ENCODE measurements around the gene PPP1R36.
"Not testable (repeated sequence)": the region's sequence is repeated elsewhere in the genome, so short reads cannot be mapped to it uniquely, and the experiment has no call there.

PPP1R36 gene

DNA sequence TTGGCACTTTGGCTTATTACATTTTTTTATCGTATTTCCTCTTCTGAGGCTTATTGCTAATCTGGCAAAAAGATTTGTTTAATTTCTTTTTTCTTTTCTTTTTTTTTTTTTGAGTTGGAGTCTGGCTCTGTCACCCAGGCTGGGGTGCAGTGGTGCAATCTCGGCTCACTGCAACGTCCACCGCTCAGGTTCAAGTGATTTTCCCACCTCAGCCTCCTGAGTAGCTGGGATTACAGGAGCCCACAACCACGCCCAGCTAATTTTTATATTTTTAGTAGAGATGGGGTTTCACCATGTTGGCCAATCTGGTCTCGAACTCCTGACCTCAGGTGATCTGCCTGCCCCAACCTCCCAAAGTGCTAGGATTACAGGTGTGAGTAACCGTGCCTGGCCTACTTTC, 19.9 kb downstream of the PPP1R36 start:
- not testable (repeated sequence) for DNase-seq

DNA sequence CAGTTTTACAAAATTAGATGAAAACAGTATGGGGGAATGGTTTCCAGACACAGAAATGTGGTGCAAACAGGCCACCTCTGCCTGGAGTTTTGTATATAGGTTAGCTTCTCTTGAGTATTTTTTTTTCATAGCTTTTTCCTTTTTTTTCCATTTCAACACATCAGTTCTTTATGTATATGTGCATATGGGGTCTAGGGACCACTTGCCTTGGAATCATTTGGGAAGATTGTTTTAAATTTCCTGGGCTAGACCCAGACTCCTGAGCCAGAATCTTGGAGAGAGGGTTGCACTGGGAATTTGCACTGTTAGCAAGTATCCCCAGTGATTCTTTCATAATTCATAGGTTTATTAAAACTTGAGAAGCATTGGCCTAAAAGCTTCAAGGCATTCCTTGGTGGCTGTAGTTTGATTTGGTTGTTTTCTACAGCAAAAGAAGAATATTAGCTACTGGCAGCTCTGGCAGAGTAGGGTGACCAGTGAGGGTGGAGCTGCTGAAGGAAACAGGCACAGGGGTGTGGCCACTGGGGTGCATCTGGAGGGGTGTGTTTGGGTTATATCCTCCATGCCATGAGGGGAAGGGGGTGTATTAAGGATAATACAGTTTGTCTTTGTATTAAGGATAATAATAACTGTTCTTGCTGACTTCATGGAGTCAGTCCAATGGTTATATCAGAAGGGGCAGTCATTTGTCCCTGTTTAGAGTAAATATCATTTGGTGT, 22.8 kb downstream of the PPP1R36 start:
- DNase-seq = no peak

DNA sequence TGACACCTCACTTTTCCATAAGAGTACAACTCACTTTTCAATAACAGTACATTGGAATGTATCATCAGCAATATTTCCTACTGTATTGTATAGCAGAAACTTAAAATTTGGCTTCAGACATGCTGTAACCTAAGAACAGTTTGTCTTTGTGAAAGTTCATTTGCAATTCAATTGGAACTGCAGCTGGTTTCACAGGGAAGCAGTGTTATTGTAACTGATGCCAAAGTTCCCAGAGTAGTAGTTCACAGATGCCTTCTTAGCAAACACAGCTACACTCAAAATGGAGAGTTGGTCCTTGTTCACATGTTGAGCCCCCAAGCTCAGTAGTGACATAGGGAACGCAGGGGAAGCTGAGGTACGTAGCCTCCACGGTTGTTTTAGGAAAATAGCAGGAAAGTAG, 23.3 kb downstream of the PPP1R36 start:
- no peak for DNase-seq

DNA sequence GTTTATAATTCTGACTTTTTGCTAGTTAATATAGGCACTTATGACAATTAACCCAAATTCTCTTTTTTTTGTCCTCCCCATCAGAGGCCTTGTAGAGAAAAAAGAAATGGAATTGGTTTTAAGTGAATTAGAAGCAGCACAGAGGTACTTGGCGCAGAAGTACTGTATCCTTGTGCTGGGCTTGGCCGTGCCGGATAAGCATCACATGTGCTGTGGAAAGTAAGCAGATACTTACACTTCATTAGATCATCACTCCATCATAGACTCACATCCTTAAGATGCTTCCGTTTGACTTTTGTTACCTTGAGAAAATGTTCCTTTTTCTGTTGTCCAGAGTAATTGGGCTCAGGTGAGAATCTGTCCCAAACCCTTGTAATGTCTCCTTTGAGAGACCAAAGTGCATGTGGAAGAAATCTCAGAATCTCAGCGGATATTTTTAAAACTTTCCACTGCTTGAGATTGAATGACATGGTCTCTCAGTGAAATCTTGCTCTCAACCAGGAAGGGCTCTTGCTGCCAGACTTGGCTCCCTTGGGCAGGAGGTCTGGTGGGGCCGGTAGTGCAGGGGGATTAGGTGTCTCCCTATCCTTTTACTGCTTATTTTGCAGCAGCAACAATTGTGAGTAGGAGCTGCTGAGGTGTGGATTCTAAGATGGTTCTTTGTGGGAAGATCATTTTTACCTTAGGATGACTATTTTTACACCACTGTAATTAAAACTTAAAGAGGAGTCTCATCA, 24.8 kb downstream of the PPP1R36 start:
- no peak for DNase-seq

DNA sequence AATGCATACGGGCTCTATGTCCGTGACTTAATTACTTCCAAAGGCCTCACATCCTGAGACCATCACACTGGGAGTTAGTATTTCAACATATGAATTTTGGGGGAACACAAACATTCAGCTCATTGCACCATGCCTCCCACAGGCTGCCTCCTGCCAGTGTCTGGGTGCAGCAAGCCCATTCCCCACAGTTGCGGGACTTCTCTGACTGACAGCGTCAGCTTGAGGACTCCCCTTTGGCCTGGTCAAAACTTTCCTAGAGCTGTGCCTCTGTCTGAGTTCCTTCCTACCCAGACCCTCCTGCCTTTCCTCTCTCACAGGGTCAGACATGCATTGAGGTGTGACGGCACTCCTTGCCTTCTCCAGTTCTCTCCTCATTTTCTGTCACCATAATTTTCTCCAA, 27.4 kb downstream of the PPP1R36 start:
- no peak for DNase-seq

DNA sequence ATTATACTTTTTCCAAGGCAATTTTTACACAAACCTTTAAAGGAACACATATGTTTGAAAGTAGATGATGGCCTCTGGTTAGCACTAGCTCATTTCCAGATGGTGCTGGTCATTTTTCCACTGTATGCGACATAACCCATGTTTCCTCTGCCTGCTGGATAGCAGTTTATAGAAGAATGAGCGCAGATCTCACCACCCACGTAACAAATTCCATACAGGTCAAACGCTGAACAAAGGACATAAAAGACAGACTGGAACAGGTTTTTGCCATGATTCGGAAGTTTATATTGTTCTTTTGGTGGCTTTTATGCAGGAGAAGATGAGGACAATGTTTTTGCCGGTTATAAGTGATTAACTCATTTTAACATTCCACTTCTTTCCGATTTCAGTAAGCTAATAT, 30.7 kb downstream of the PPP1R36 start:
- DNase-seq = no peak

DNA sequence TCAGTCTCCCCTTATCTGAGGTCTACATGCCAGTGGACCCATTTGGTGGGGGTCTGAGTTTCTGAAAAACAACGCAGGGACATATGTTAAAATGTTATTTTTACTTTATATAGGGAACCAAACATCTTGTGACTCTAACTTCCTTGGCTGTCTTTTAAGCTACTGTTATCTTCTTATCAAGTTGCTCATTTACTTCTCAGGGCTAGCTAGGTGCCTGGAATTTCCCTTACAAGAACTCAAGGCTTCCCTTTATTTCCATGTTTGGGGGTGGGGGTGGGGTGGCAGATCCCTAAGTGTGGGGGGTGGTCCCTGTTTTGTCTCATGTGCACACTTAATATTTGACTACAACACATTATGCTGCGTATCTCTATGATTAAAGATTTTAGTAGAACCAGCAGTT, 31.6 kb downstream of the PPP1R36 start:
- no peak for DNase-seq

DNA sequence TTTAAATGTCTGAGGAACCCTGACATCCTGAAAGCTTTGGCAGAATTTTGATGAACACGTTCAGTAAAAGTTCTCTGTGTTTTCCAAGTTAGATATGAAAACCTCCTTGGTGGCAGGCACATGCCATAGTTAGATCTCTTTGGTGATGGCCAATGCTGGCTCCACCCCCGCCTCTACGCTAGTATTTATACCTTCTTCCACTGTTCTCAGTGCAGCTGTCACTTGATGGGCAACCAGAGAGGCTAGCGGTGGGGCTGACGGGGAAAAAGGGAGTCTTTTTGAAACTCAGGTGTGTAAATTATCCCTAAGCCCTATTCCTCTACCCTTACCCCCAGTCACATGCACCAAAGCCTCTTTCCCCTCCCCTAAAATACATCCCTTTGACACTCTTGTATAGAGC, 32.1 kb downstream of the PPP1R36 start:
- DNase-seq = no peak

DNA sequence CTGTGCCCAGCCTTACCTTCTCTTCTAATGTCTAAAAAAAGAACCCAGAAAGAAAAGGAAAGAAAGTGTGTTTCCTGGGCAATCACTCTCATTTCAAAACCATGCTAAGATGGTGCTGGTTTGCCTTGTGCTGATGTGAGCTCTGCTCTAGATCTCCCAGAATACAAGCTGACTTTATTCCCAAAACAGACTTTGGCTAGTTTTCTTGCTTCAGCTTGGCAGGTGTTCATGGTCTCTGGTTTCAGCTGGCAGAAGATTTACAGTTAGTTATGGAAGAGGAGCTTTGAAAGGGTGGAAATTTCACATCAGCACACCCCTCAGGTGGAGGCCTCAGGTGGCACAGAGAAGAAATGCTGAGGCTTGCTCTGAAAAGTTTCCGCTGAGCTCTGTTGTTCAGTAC, 34.4 kb downstream of the PPP1R36 start:
- DNase-seq = no peak

DNA sequence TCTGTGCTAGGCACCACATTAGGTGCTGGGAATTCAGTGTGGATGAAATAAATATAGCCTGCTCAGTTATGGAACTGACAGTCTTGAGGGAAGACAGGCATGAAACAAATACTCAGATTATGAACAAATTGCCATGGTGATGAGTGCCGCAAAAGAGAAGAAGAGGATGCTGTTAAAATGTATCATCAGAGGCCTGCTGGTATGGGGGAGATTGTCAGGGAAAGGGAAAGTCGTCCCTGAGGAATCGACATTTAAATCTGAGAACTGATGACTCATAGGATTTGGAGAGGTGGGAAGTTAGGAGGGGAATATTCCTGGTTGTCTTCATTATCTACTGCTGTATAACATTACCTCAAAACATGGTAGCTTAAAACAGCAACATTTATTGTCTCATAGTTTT, 42.0 kb downstream of the PPP1R36 start:
- no peak for DNase-seq

DNA sequence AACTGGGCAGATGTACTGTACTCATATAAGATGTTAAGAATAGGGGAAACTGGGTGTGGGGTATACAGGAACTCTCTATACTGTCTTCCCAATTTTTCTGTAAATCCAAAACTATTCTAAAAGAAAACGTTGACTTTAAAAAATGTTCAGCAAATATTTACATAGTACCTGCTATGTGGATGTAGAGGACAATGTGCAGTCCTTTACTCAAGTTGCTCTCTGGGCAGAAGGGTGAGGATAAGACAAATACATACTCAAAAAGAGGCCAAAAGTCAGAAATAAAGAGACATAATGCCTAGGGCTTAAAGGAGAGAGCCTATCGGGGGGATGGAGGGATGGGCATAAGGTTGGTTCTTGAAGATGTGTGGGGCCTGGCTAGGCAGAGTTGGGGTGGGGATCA, 44.7 kb downstream of the PPP1R36 start:
- no peak for DNase-seq

DNA sequence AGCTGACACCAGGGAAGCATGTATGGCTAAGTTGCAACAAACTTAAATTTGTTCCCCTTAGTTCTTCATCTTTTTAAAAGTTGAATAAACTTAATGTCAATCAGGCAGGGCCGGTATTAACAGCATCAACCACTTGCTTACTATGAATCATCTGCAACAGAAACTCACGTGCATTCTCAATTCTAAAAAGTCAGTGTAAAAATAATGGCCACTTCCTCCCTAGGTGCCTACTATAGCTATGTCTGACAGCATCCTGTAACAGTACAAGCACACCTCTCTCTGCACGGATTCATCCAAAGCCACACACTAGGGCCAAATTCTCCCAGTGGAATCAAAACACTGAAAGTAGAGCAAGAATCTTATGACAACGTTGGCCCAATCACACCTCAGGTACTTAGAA, 48.6 kb downstream of the PPP1R36 start:
- DNase-seq = no peak

DNA sequence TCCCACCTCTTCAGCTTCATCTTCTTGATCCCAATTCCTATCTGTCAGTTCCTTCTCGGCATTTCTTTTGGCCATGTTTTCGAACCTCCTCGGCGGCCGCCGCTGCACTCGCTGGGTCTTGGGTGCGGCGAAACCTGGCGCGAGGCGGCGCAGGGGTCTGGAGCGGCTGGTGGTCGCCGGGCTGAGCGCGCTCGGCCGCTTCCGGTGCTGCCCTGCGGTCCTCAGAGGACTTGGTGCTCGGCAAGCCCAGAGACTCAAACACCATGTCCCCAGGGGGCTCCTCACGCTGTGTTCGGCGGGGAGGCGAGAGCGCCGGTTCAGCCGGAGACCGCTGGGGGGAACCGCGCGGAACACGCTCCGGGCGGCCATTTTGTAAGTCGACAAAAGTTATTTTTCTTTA, 51.8 kb downstream of the PPP1R36 start:
- DNase-seq = no peak

DNA sequence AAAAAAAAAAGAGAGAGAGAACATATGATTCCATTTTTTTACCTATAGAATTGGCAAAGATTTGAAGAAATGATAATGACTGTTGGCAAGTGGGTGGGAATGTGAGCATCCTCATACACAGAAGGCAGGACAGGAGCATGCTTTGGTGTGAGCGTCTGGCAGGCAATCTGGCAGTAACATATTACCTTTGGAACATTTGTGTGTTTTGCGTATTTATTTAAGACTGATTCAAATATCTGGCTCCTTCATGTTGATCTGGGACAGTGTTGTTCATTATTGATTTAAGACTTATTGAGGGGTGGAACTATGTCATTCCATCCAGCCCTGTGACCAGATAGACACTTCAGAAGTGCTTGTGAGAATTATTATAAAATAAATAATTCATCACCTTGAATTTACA, 53.1 kb downstream of the PPP1R36 start:
- DNase-seq = no peak

DNA sequence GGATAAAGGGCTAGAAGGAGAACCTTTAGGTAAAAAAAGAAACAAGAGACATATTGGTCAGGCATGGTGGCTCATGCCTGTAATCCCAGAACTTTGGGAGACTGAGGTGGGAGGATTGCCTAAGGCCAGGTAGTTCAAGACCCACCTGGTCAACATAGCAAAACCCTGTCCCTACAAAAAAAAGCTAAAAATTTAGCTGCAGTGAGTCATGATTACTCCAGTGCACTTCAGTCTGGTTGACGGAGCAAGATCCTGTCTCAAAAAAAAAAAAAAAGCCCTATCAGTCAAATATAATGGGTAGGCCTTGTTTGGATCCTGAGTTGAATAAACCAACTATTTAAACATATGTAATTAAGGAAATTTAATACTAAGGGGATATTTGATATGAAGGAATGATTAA, 54.2 kb downstream of the PPP1R36 start:
- no peak for DNase-seq

DNA sequence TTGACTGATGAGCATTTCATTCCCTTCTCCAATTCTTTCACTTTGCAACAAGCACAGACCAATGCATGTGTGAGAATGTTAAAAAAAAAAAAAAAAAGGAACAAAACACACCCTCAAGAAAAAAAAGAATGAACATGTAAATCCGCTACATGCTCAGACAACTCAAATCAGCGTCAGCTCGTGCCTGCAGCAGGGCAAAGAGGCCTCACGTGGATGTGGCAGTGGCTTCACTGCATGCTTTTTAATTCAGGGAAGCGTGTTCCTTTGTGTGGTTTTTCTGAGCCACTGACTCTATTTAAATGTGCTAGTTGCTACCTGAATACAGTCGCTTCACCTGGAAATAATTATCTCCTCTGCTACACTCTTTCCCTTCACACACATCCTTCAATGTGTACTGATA, 55.1 kb downstream of the PPP1R36 start:
- DNase-seq = no peak

DNA sequence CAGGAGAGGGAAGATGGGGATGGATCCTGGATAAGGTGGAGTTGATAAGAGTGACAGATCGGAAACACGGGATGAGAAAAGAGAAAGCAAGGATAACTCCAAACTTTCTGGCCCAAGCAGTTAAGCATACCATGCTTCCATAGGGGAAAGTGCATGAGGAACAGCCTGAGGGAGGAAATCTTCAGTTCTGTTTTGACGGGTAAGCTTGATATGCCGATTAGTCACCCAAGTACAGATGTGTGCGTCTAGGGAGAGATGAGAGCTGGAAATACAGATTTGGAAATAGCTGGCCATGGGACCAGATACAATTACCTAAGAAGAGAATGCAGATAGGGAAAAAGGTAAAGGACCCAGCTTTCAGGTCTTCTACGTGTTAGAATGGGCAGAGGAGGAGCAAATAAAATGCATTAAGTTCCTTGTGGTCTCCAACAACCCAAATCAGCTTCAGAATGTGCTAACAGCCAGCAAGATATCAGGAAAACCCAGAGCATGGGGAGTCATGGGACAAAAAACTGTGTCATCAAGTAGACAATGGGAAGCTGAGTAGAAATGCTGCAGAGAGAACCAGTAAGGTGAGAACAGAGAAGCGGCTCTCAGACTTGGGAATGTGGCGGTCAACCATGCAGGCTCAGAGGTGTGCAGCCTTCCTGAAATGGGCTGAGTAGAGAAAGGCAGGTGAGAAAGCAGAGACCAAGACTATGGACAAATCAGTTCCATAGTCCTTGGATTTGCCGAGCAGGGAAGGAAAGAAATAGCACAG, 56.3 kb downstream of the PPP1R36 start:
- DNase-seq = no peak

DNA sequence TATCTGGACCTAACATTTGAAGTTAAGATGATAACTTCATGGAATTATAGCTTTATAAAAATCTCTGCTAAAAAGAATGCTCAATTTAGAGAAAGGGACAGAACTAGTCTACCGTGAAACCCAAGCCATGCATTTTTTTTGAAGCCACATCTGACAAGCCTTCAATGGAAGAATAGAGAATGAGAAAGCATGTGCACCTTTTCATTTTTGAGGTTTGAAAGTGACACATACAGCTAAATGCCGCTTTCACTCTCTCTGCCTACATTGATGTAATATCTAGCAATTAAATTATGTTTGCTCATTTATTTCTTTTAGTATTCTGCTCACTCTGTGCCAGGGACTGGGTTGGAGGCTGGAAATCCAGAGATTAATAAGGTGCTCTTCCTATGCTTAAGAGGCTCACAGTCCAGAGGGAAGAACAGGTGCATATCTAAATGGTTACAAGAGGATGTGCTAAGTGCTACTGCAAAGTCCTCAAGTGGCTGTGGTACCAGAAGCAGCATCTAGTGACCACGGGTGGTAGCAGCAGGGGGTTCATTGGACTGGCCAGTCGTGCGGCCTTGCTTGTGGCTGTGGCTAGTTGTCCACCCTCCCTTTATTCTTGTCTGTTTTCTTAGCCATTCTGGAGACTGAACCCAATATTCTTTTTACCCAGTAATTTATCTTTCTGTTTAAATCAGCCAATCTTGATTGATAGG, 60.4 kb downstream of the PPP1R36 start:
- no peak for DNase-seq

DNA sequence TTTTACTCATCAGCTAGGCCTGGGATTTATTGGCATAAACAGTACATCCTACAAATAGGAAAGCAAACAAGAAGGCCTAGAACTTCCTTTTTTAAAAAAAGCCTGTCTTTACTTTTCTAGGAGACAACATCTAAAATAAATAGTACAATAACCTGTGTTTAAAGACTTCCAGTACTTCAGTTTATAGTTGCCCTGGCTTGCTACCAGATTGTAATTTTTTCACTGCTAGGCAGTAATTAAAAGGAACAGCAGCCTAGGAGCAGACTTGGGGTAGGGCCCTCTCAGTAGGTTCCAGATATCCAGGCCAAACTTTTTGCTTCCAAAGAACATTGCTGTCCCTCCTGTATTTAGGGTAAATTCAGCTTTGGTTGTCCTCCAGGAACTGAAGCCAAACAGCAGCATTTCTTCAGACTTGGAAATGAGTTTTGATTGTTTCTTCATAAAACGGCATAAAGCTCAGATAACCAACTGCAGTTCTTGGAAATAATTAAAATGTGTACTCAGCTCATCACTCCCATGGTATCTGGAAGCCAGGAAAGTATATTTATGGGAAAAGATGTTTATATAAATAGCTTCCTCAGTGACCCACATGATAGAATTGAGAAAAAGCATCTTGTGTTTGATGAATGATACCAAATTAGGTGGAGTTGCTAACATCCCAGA, 61.7 kb downstream of the PPP1R36 start:
- no peak for DNase-seq

DNA sequence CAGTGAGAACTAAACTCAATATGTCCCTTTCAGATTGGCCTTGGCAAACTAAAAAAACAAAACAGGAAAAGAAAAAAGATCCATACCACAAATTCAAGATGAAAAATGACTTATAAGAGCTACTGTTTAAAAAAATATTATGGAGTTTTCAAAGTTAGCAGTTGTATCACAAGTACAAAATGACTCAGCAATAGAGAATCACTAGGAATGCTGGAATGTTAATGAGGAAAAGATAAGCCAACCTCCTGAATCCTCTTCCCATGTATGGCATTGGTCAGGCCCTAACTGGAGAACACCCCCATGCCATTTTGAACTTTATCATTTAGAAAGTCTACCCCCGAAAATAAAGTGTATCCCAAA, 62.2 kb downstream of the PPP1R36 start:
- no peak for DNase-seq

DNA sequence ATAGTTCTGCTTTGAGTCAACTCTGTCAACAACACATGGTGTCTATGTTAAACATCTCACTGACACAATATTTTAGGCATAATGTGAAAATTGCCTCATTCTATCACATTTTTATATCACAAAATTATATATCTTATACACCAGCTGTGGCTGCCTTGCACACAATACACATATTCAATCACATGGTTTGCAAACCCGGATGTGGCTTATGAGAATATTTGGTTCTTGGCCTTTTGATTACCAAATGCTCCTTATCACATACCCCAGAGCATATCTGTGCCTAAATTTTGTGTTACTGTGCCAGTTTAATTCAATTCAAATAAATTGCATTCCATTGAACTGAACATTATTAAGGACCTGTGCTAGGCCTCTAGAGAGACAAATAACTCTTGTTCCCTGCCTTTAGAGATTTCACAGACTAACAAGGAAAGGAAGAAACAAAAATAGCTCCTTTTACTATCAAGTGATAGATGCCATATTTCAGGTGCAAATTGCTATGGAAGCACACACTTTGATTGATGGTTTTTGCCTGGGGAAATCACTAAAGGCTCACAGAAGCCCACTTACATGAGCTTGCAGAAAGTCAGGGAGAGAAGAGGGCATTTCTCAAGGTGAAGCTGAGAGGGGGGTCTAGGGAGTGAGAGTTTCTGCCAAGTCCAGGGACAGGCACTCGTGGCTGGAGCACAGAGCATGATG, 63.4 kb downstream of the PPP1R36 start:
- DNase-seq = no peak

DNA sequence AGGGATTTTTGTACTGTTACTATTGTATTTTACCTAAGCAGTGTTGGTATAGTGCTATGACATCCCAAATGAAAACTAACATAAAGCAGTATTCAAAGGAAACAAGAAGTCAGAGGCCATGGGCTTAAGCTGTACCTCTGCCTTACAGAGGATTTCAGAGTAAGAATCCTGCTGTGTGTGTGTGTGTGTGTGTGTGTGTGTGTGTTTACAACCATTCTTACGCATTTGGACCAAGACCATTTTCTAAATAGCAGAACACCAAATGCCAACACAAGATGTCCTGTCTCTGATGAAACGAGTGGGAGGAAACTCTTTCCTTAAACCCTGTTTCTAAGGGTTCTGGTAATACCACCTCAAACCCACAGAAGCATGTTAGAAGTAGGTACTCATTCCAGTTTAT, 64.4 kb downstream of the PPP1R36 start:
- DNase-seq = no peak
